DOHH2 (cell line): ENCODE measurements around the gene STARD3.

Experiments used
- H3F3A ChIP-seq: fragments of 200-600 bp; sonication (generic), shearing (Covaris generic); 2 replicates; pipeline ENCODE4 v1.6.0; 2016; ENCODE audit warnings: antibody characterized with exemption, mild to moderate bottlenecking; ENCODE audit not compliant: control insufficient read depth, insufficient read depth
- H3K27ac ChIP-seq: fragments of 200-600 bp; sonication (generic); 2 replicates; pipeline ENCODE4 v1.5.1; 2014; ENCODE audit warnings: low read depth, mild to moderate bottlenecking, low read length, moderate library complexity
- H3K27me3 ChIP-seq: fragments of 200-600 bp; sonication (generic); 2 replicates; pipeline ENCODE4 v1.6.1; 2014; ENCODE audit warnings: mild to moderate bottlenecking, low read length, mixed read lengths; ENCODE audit not compliant: control insufficient read depth
- H3K36me3 ChIP-seq: fragments of 200-600 bp; sonication (generic); 2 replicates; pipeline ENCODE4 v1.6.1; 2014; ENCODE audit warnings: mild to moderate bottlenecking, low read length, moderate library complexity, mixed read lengths; ENCODE audit not compliant: control insufficient read depth
- H3K4me1 ChIP-seq: fragments of 200-600 bp; sonication (generic); 2 replicates; pipeline ENCODE4 v1.6.1; 2014; ENCODE audit warnings: mild to moderate bottlenecking, low read length, mixed read lengths; ENCODE audit not compliant: control insufficient read depth
- H3K4me2 ChIP-seq: fragments of 200-600 bp; sonication (generic); 2 replicates; pipeline ENCODE4 v1.6.0; 2014; ENCODE audit warnings: mild to moderate bottlenecking, low read length, moderate library complexity
- H3K4me3 ChIP-seq: fragments of 200-600 bp; sonication (generic); 2 replicates; pipeline ENCODE4 v1.5.1; 2014; ENCODE audit warnings: mild to moderate bottlenecking, low read length, mixed read lengths
- H3K79me2 ChIP-seq: fragments of 200-600 bp; sonication (generic); 2 replicates; pipeline ENCODE4 v1.6.1; 2014; ENCODE audit warnings: mild to moderate bottlenecking, low read length, mixed read lengths; ENCODE audit not compliant: control insufficient read depth
- H3K9me2 ChIP-seq: fragments of 200-600 bp; sonication (generic); replicated peaks from 2 replicates; pipeline ENCODE4 v1.6.1; 2014; ENCODE audit warnings: mild to moderate bottlenecking, low read length, mixed read lengths; ENCODE audit not compliant: control insufficient read depth
- H3K9me3 ChIP-seq: fragments of 200-600 bp; sonication (generic); 2 replicates; pipeline ENCODE4 v1.6.1; 2014; ENCODE audit warnings: antibody characterized with exemption, low read length, mixed read lengths; ENCODE audit not compliant: control insufficient read depth, insufficient read depth
- H4K20me1 ChIP-seq: fragments of 200-600 bp; sonication (generic); 2 replicates; pipeline ENCODE4 v1.6.0; 2014; ENCODE audit warnings: low read depth, mild to moderate bottlenecking, antibody characterized with exemption, low read length, moderate library complexity; ENCODE audit not compliant: control insufficient read depth, insufficient read depth
- EZH2phosphoT487 ChIP-seq: fragments of 200-600 bp; sonication (generic); IDR thresholded peaks from 2 replicates; pipeline ENCODE4 v1.6.1; 2017; ENCODE audit warnings: borderline replicate concordance, mild to moderate bottlenecking, antibody characterized with exemption, low read length, moderate library complexity, mixed read lengths
- TF ChIP-seq, protein P1 (sequence below): fragments of 200-600 bp; sonication (generic); IDR thresholded peaks from one replicate; pipeline ENCODE4 v1.5.1; 2014; ENCODE audit warnings: antibody characterized with exemption, mild to moderate bottlenecking, low read depth, low read length; ENCODE audit not compliant: poor library complexity, severe bottlenecking

STARD3 gene

GRCh38 chr17:39648616-39649366 lies 11.8 kb downstream of the STARD3 start:
- no peaks in the 10 kb centered on the region for H3K4me1 ChIP-seq

DNA sequence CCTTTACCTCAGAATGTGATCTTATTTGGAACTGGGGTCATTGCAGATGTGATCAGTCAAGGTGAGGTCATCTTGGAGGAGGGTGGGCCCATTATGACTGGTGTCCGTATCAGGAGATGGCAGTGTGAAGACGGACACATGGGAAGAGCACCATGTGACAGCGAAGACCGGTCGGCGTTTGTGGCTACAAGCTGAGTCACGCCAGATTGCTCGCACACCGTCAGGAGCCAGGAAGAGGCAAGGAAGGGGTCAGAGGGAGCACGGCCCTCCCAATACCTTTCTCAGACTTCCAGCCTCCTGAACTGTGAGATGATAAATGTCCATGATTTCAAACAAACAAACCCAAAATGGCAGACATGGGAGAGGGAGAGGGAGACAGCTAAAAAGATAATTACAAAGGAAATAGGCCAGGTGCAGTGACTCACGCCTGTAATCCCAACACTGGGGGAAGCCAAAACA lies 13.2 kb downstream of the STARD3 start:
- H3F3A ChIP-seq = no peaks in the 10 kb centered on the region
- no peak overlapping the region for H3K27ac ChIP-seq
- no peaks in the 10 kb centered on the region; the same call in 1 of the 2 replicates for H3K4me1 ChIP-seq
- H3K9me2 ChIP-seq = no peaks in the 10 kb centered on the region
- no peak for TF ChIP-seq EZH2phosphoT487
- TF ChIP-seq, protein P1, sequence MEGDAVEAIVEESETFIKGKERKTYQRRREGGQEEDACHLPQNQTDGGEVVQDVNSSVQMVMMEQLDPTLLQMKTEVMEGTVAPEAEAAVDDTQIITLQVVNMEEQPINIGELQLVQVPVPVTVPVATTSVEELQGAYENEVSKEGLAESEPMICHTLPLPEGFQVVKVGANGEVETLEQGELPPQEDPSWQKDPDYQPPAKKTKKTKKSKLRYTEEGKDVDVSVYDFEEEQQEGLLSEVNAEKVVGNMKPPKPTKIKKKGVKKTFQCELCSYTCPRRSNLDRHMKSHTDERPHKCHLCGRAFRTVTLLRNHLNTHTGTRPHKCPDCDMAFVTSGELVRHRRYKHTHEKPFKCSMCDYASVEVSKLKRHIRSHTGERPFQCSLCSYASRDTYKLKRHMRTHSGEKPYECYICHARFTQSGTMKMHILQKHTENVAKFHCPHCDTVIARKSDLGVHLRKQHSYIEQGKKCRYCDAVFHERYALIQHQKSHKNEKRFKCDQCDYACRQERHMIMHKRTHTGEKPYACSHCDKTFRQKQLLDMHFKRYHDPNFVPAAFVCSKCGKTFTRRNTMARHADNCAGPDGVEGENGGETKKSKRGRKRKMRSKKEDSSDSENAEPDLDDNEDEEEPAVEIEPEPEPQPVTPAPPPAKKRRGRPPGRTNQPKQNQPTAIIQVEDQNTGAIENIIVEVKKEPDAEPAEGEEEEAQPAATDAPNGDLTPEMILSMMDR = no peak
- peaks cover 24% of the 10 kb centered on the region for H3K79me2 ChIP-seq
- no peak overlapping the region for H3K4me2 ChIP-seq
- H4K20me1 ChIP-seq = 0 out of 2 replicates have a peak, but pooled peaks cover under 1% of the 10 kb centered on the region
- no peak overlapping the region for H3K4me3 ChIP-seq
- no peaks in the 10 kb centered on the region for H3K27me3 ChIP-seq
- peaks cover 4% of the 10 kb centered on the region; the same call in 1 of the 2 replicates for H3K36me3 ChIP-seq
- H3K9me3 ChIP-seq = no peaks in the 10 kb centered on the region

More at GRCh38 chr17:39648616-39649366, 11.8 kb downstream of the STARD3 start:
- no peaks in the 10 kb centered on the region for H3K9me3 ChIP-seq
- H3K27ac ChIP-seq = no peak overlapping the region
- TF ChIP-seq, protein P1 = no peak
- no peak for TF ChIP-seq EZH2phosphoT487
- H3K4me2 ChIP-seq = no peak overlapping the region
- H4K20me1 ChIP-seq = 0 out of 2 replicates have a peak, but pooled peaks cover 4% of the 10 kb centered on the region
- H3K79me2 ChIP-seq = peaks cover 35% of the 10 kb centered on the region
- no peak overlapping the region for H3K4me3 ChIP-seq
- H3K9me2 ChIP-seq = no peaks in the 10 kb centered on the region
- no peaks in the 10 kb centered on the region for H3K27me3 ChIP-seq
- H3K36me3 ChIP-seq = no peaks in the 10 kb centered on the region
- no peaks in the 10 kb centered on the region for H3F3A ChIP-seq

DNA sequence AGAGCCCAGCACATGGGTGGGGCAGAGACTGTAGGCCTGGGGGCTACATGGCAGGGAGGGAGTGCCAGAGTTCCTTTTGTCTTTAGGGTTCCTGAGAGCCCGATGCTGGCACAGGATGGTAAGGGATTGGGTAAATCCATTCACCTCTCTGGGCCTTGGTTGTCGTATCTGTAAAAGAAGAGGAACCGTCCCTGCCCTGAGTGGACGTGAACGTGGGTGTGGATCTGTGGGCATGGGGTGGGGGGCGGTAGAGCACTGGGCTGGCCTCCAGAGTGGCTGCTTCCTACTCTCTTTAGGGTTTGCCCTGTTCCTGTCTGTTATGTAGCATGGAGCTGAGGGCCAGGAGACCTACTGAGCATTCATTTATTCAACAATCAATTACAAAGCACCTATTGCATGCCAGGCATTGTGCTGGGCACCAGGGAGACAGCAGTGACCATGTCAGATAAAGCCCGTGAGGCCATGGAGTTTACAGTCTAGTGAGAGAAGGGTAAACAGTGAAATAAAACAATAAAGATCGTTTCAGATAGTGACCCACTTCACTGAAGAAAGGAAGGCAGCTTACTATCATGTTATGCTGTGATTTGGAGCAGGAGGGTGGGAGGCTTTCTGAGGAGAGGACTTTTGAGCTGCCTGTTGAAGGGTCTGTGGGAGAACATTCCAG lies 15.1 kb downstream of the STARD3 start:
- no peak for TF ChIP-seq EZH2phosphoT487
- TF ChIP-seq, protein P1 = no peak
- Histone ChIP-seq H3K36me3 (peaks cover 4% of the 10 kb centered on the region; the same call in 1 of the 2 replicates), H3F3A (no peaks in the 10 kb centered on the region), H3K4me1 (no peaks in the 10 kb centered on the region; the same call in 1 of the 2 replicates), H3K9me2 (no peaks in the 10 kb centered on the region), H4K20me1 (no peaks in the 10 kb centered on the region), H3K27ac (no peak overlapping the region), H3K79me2 (peaks cover 15% of the 10 kb centered on the region), H3K9me3 (no peaks in the 10 kb centered on the region), H3K27me3 (no peaks in the 10 kb centered on the region), H3K4me3 (no peak overlapping the region), H3K4me2 (no peak overlapping the region)
